Endodermal cell (in vitro differentiated cells): ENCODE results near the gene RPL34. TPM values are rescaled to one million over a fixed set of nuclear protein-coding genes. Genes with fewer than 3 reads are reported as not detected.

Source experiments
- DNase-seq: peaks from one replicate; pipeline ENCODE4 v3.0.0-alpha.2; 2017
- H3K27ac ChIP-seq: 2 replicates; pipeline ENCODE4 v1.5.1; 2013; ENCODE audit warnings: mild to moderate bottlenecking, low read depth, low read length, moderate library complexity
- H3K27me3 ChIP-seq: 2 replicates; pipeline ENCODE4 v1.6.1; 2013; ENCODE audit warnings: mild to moderate bottlenecking, low read length, moderate library complexity; ENCODE audit not compliant: insufficient read depth, control insufficient read depth, poor library complexity, severe bottlenecking
- H3K36me3 ChIP-seq: 2 replicates; pipeline ENCODE4 v1.7.0; 2013; ENCODE audit warnings: mild to moderate bottlenecking, low read length, moderate library complexity; ENCODE audit not compliant: control insufficient read depth, insufficient read depth
- H3K4me1 ChIP-seq: one replicate; pipeline ENCODE4 v1.7.0; 2013; ENCODE audit warnings: low read length; ENCODE audit not compliant: control insufficient read depth, insufficient read depth
- H3K4me3 ChIP-seq: 2 replicates; pipeline ENCODE4 v1.5.1; 2013; ENCODE audit warnings: mild to moderate bottlenecking, low read length, moderate library complexity
- H3K9ac ChIP-seq: 2 replicates; pipeline ENCODE4 v1.6.1; 2013; ENCODE audit warnings: mild to moderate bottlenecking, low read length, moderate library complexity; ENCODE audit not compliant: poor library complexity, severe bottlenecking; ENCODE audit errors: extremely low read depth
- H3K9me3 ChIP-seq: 2 replicates; pipeline ENCODE4 v1.6.1; 2013; ENCODE audit warnings: mild to moderate bottlenecking, low read length, moderate library complexity; ENCODE audit not compliant: control insufficient read depth
- H3K27ac Mint-ChIP-seq: 2 replicates; pipeline ENCODE4 v1.8.0; 2020; ENCODE audit warnings: mixed read lengths
- H3K27me3 Mint-ChIP-seq: 2 replicates; pipeline ENCODE4 v1.8.0; 2021; ENCODE audit warnings: mild to moderate bottlenecking, mixed read lengths; ENCODE audit not compliant: insufficient read depth
- H3K36me3 Mint-ChIP-seq: 2 replicates; pipeline ENCODE4 v1.8.0; 2020; ENCODE audit warnings: low read depth, mixed read lengths
- H3K4me1 Mint-ChIP-seq: 2 replicates; pipeline ENCODE4 v1.8.0; 2020; ENCODE audit warnings: mixed read lengths
- H3K4me3 Mint-ChIP-seq: 2 replicates; pipeline ENCODE4 v1.8.0; 2020; ENCODE audit warnings: mild to moderate bottlenecking, moderate library complexity, mixed read lengths
- H3K9me3 Mint-ChIP-seq: 2 replicates; pipeline ENCODE4 v1.8.0; 2020; ENCODE audit warnings: mild to moderate bottlenecking, mixed read lengths
- CTCF ChIP-seq: fragments of 200-600 bp; sonication (generic); conservative IDR thresholded peaks from 2 replicates; pipeline ENCODE4 v1.5.0; 2021; ENCODE audit warnings: antibody characterized with exemption, mild to moderate bottlenecking
- WGBS, 2 experiments: methylation state at CpG; one replicate each; pipeline versions ENCODE4 v1.1.5 to v1.1.7; 2013; ENCODE audit warnings: missing lambda C conversion rate in 2 of 2, mixed read lengths in 1 of 2; ENCODE audit not compliant: insufficient coverage in 1 of 2, insufficient read length in 1 of 2; 5-methylcytosine and 5-hydroxymethylcytosine counted together
- total RNA-seq, 2 donors: library from RNA; stranded (reverse); fragmentation: NEBNext Ultra II Directional in 1 of 2; extraction: Animal tissue kit (Norgen Biotek cat#: 25700) in 1 of 2; gene quantifications; 2 replicates in 1 of 2; 3 replicates in 1 of 2; pipeline ENCODE4 v1.2.1, GENCODE V29; 2021

RPL34 gene
- total RNA-seq, 2 donors from 2014 or later = 1,014 to 1,108 TPM

- H3K4me3 Mint-ChIP-seq = no peak overlapping the region
- H3K9me3 Mint-ChIP-seq = peaks cover 3% of the 10 kb centered on the region
- H3K4me1 ChIP-seq = no peaks in the 10 kb centered on the region
- no peak overlapping the region for H3K4me3 ChIP-seq
- DNase-seq = no peak
- H3K27ac Mint-ChIP-seq = no peak overlapping the region
- no peak for TF ChIP-seq CTCF
- H3K9ac ChIP-seq = no peak overlapping the region
- H3K27me3 ChIP-seq = no peaks in the 10 kb centered on the region
- H3K4me1 Mint-ChIP-seq = no peaks in the 10 kb centered on the region
- H3K27ac ChIP-seq = no peak overlapping the region
- H3K36me3 ChIP-seq = no peaks in the 10 kb centered on the region
- no peaks in the 10 kb centered on the region for H3K27me3 Mint-ChIP-seq
- H3K36me3 Mint-ChIP-seq = no peaks in the 10 kb centered on the region
- WGBS, 2 experiments = 82 to 95% methylated on average over 3 of the region's 3 CpGs
- no peaks in the 10 kb centered on the region for H3K9me3 ChIP-seq
Observed at GRCh38 chr4:108602163-108602562, 18.2 kb upstream of the RPL34 start.

GRCh38 chr4:108607079-108607815 lies 13.1 kb upstream of the RPL34 start:
- H3K27ac Mint-ChIP-seq = no peak overlapping the region
- Histone ChIP-seq H3K9me3 (no peaks in the 10 kb centered on the region), H3K4me1 (peaks cover 2% of the 10 kb centered on the region), H3K27me3 (no peaks in the 10 kb centered on the region), H3K27ac (no peak overlapping the region), H3K4me3 (no peak overlapping the region), H3K9ac (no peak overlapping the region), H3K36me3 (no peaks in the 10 kb centered on the region)
- peaks cover 4% of the 10 kb centered on the region for H3K4me1 Mint-ChIP-seq
- peaks cover 3% of the 10 kb centered on the region for H3K9me3 Mint-ChIP-seq
- no peak overlapping the region for H3K4me3 Mint-ChIP-seq
- no peak for DNase-seq
- 94 to 100% methylated on average over 2 to 3 of the region's 4 CpGs for WGBS, 2 experiments
- no peaks in the 10 kb centered on the region for H3K27me3 Mint-ChIP-seq
- TF ChIP-seq CTCF = no peak
- H3K36me3 Mint-ChIP-seq = no peaks in the 10 kb centered on the region

- Histone ChIP-seq H3K36me3 (no peaks in the 10 kb centered on the region), H3K9me3 (peaks cover 16% of the 10 kb centered on the region), H3K4me1 (peaks cover 4% of the 10 kb centered on the region), H3K27ac (no peak overlapping the region), H3K27me3 (no peaks in the 10 kb centered on the region), H3K4me3 (no peak overlapping the region), H3K9ac (no peak overlapping the region)
- Mint-ChIP-seq H3K36me3 (peaks cover 2% of the 10 kb centered on the region), H3K9me3 (peaks cover 7% of the 10 kb centered on the region), H3K4me3 (no peak overlapping the region), H3K27me3 (no peaks in the 10 kb centered on the region), H3K4me1 (peaks cover 7% of the 10 kb centered on the region), H3K27ac (no peak overlapping the region)
- TF ChIP-seq CTCF = peak; percentile 16
- 69 to 81% methylated on average over 6 to 10 of the region's 10 CpGs for WGBS, 2 experiments
- DNase-seq = no peak
Observed at GRCh38 chr4:108611365-108611764, 9.0 kb upstream of the RPL34 start.
